Duodenal mucosa (tissue), 2 donors: ENCODE results near the gene CBX6.

Experiments
- H3K27ac ChIP-seq: one replicate; pipeline ENCODE4 v1.7.0; 2013; ENCODE audit warnings: low read depth, low read length
- H3K27me3 ChIP-seq, 2 donors: one replicate each; pipeline ENCODE4 v1.7.0; 2013; ENCODE audit warnings: low read length in 2 of 2, control low read depth in 1 of 2; ENCODE audit not compliant: insufficient read depth in 2 of 2, control insufficient read depth in 1 of 2
- H3K36me3 ChIP-seq, 2 donors: one replicate each; pipeline ENCODE4 v1.7.0; 2013; ENCODE audit warnings: low read length in 2 of 2, control low read depth in 1 of 2; ENCODE audit not compliant: insufficient read depth in 2 of 2, control insufficient read depth in 1 of 2
- H3K4me1 ChIP-seq, 2 donors: one replicate each; pipeline ENCODE4 v1.7.0; 2013; ENCODE audit warnings: low read length in 2 of 2, control low read depth in 1 of 2; ENCODE audit not compliant: insufficient read depth in 2 of 2, control insufficient read depth in 1 of 2
- H3K4me3 ChIP-seq, 2 donors: one replicate each; pipeline ENCODE4 v1.7.0; 2013; ENCODE audit warnings: low read length in 2 of 2, low read depth in 1 of 2
- H3K9ac ChIP-seq, 2 donors: one replicate each; pipeline ENCODE4 v1.7.0; 2013; ENCODE audit warnings: low read length in 2 of 2, low read depth in 1 of 2
- H3K9me3 ChIP-seq, 2 donors: one replicate each; pipeline ENCODE4 v1.7.0; 2013; ENCODE audit warnings: low read length in 2 of 2, control low read depth in 1 of 2; ENCODE audit not compliant: control insufficient read depth in 1 of 2

CBX6 gene

GRCh38 chr22:38850941-38851849, 20.8 kb downstream of the CBX6 start:
- no peaks in the 10 kb centered on the region for H3K9me3 ChIP-seq
- no peaks in the 10 kb centered on the region for H3K36me3 ChIP-seq
- no peak overlapping the region for H3K4me3 ChIP-seq
- H3K4me1 ChIP-seq, result no peaks in the 10 kb centered on the region
- H3K9ac ChIP-seq, result no peak overlapping the region
- peaks cover 6 to 10% of the 10 kb centered on the region in 2 donors for H3K27me3 ChIP-seq
- no peak overlapping the region for H3K27ac ChIP-seq

DNA sequence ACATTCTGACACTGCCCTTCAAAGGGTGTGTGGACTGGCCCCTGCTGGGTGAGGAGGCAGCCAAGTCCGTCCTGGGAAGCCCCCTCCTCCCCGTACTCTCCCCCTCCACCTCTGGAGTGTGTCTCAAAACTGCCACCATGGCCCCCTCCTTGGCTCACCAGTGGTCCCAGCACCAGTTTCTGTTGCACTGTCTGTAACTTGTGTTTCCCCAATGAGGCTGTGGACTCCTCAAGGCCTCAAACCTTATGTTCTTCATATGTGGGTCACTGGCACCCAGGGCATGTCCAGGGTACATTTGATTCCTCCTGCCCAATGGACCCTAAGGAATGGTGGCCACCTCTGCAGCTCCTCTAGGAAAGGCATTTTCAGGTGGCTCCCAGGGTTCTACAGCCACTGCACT, 21.6 kb downstream of the CBX6 start:
- no peak overlapping the region for H3K27ac ChIP-seq
- peaks cover 7 to 12% of the 10 kb centered on the region in 2 donors for H3K27me3 ChIP-seq
- no peaks in the 10 kb centered on the region for H3K9me3 ChIP-seq
- no peaks in the 10 kb centered on the region for H3K36me3 ChIP-seq
- H3K4me1 ChIP-seq, result no peaks in the 10 kb centered on the region
- no peak overlapping the region for H3K9ac ChIP-seq
- H3K4me3 ChIP-seq, result no peak overlapping the region

DNA sequence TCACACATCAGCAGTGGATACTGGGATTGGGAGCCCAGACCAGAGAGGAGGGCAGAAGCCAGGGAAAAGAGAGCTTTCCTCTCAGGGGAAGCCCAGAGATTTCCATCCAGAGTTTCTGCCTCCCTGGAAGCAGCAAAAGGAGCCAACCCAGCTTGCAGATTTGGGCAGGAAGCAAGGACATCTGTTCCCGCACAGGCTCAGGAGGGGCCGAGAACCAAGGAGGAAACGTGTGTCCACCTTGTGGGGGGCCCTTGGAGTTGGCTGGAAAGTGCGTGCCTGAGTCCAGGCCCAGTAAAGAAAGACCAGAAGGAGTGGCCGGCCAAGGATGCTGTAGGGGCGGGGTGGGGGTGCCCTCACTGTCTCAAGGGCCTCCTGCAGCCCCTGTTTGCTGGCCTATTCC, 22.2 kb downstream of the CBX6 start:
- no peaks in the 10 kb centered on the region for H3K36me3 ChIP-seq
- H3K4me1 ChIP-seq, result no peaks in the 10 kb centered on the region
- no peak overlapping the region for H3K4me3 ChIP-seq
- no peak overlapping the region for H3K9ac ChIP-seq
- H3K27me3 ChIP-seq, result peaks cover 13 to 15% of the 10 kb centered on the region in 2 donors
- H3K27ac ChIP-seq, result no peak overlapping the region
- no peaks in the 10 kb centered on the region for H3K9me3 ChIP-seq

- Histone ChIP-seq H3K27ac (no peak overlapping the region), H3K9me3 (no peaks in the 10 kb centered on the region), H3K36me3 (no peaks in the 10 kb centered on the region), H3K9ac (no peak overlapping the region), H3K4me1 (peaks cover 0 to 4% of the 10 kb centered on the region in 2 donors), H3K4me3 (no peak overlapping the region), H3K27me3 (peaks cover 32 to 35% of the 10 kb centered on the region in 2 donors)
Observed at GRCh38 chr22:38846412-38846811, 25.6 kb downstream of the CBX6 start.

DNA sequence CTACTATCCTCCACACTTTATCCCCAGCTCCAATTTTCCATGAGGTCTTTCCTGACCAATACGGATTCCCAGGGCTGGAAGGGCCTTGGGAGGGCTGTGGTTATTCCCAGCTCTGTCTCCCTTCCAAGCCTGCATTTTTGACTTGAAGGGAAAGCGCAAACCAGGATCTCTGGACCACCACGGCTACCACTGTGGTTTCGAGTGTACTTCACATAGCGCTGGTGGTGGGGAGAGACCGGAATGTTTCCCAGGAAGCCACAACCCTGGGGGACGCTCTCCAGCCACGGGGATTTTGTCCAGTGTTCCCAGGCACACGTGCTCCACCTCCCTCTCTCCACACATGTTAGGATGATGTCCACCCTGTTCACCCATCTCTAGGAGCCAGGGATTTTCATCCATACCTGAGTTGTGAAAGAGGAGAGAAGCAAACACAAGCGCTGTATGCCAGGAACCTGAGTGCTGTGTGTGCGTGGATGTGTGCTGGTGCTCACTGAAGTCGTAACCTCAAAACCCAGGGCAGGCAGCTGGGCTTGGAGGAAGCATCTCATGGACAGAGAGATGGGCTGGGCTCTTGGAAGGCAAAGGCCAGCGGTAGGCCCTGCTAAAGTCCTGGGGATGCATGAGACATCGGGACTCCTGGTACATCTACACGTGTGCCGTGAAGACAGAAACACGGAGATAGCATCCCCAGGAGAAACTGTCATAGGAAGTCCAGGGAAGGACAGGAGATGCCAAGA, 26.8 kb downstream of the CBX6 start:
- peaks cover 0 to 4% of the 10 kb centered on the region in 2 donors for H3K4me1 ChIP-seq
- H3K27ac ChIP-seq, result no peak overlapping the region
- H3K9me3 ChIP-seq, result no peaks in the 10 kb centered on the region
- H3K4me3 ChIP-seq, result no peak overlapping the region
- H3K9ac ChIP-seq, result no peak overlapping the region
- H3K36me3 ChIP-seq, result no peaks in the 10 kb centered on the region
- peaks cover 29 to 45% of the 10 kb centered on the region in 2 donors for H3K27me3 ChIP-seq

GRCh38 chr22:38844315-38845003, 27.6 kb downstream of the CBX6 start:
- Histone ChIP-seq H3K9ac (no peak overlapping the region), H3K4me3 (no peak overlapping the region), H3K27ac (no peak overlapping the region), H3K36me3 (no peaks in the 10 kb centered on the region), H3K9me3 (no peaks in the 10 kb centered on the region), H3K27me3 (peaks cover 32 to 45% of the 10 kb centered on the region in 2 donors), H3K4me1 (peaks cover 0 to 4% of the 10 kb centered on the region in 2 donors)

GRCh38 chr22:38843657-38844314, 28.2 kb downstream of the CBX6 start, which contains the start of gene NPTXR:
NPTXR (minus strand) TSS chr22:38844028.
- Histone ChIP-seq H3K9ac (no peak within 1 kb of the TSS), H3K27me3 (peaks cover 32 to 44% of the 10 kb centered on the region in 2 donors), H3K9me3 (no peaks in the 10 kb centered on the region), H3K4me1 (peaks cover 0 to 4% of the 10 kb centered on the region in 2 donors), H3K4me3 (peak within 1 kb of the TSS in 1 of 2 donors; percentile 45), H3K36me3 (no peaks in the 10 kb centered on the region), H3K27ac (no peak within 1 kb of the TSS)

DNA sequence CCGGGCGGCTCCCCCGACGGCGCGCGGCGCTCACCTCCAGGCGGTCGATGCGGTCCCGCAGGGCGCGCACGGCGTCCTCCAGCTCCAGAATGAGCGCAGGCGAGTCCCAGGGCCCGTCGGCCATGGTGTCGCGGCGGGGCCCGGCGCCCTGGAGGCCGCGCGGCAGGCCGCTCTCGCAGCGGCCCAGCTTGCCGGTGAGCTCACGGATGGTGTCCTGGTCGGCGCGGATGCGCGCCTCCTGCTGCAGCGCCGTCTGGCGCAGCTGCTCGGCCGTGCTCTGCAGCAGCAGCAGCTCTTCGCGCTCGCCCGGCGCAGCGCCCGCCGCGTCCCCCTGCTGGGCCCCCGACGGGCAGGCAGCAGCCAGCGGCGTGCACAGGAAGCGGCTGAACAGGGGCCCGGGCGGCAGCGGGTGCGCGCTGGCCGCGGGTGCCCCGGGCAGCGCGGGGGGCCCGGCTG, 28.8 kb downstream of the CBX6 start:
- Histone ChIP-seq H3K27me3 (peaks cover 32 to 46% of the 10 kb centered on the region in 2 donors), H3K4me3 (peak overlapping the region in 1 of 2 donors; percentile 45), H3K4me1 (peaks cover 0 to 4% of the 10 kb centered on the region in 2 donors), H3K9me3 (no peaks in the 10 kb centered on the region), H3K27ac (no peak overlapping the region), H3K36me3 (no peaks in the 10 kb centered on the region), H3K9ac (no peak overlapping the region)

DNA sequence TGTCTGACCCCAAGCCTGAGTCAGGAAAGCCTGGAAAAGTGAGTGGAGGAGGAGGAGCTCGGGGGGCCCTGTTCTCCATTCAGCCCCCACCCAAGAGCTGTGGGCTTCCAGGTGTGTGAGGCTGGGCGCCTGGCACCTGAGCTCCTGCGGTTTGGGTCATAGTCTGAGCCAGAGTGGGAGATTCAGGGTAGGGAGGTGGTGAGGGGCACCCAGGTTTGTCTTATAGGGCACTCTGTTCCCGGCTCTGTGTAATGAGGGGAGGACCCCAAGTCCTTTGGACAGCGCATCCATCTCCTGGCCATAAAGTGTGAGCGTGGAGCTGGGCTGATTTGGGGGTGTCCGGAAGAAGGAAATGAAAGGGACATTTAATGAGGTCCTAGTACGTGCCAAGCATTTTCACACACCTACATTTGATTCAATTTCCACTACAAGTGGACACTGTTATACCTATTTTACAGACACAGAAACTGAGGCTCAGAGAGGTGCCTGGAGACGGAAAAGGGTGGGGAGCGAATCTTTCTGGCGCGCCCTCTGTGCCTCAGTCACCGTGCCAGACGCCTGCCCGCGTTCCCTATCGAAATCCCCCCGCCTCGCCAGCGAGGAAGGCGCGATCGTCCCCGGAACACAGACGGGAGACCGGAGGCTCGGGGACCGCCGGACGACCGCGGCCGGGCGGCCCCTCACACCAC, 29.4 kb downstream of the CBX6 start:
- H3K9me3 ChIP-seq, result no peaks in the 10 kb centered on the region
- H3K4me1 ChIP-seq, result peaks cover 0 to 4% of the 10 kb centered on the region in 2 donors
- H3K27me3 ChIP-seq, result peaks cover 32 to 42% of the 10 kb centered on the region in 2 donors
- H3K36me3 ChIP-seq, result no peaks in the 10 kb centered on the region
- no peak overlapping the region for H3K9ac ChIP-seq
- peak overlapping the region in 1 of 2 donors; percentile 45 for H3K4me3 ChIP-seq
- H3K27ac ChIP-seq, result no peak overlapping the region
